WTC11 (cell line): Measurements from ENCODE around the gene MIER1.

Source experiments
- CTCF ChIP-seq: fragments of 200-600 bp; IDR thresholded peaks from 2 replicates; pipeline ENCODE4 v1.8.0; 2022; ENCODE audit warnings: antibody characterized with exemption
- NR2C2 ChIP-seq: sonication (generic); formaldehyde crosslinking; IDR thresholded peaks from 2 replicates; pipeline ENCODE4 v1.8.0; 2022; ENCODE audit warnings: mild to moderate bottlenecking, missing genetic modification reagents

GRCh38 chr1:66924756-66925557 lies at the start of gene MIER1, which contains the start of gene DNAI4:
- TF ChIP-seq CTCF (no peak), NR2C2 (CRISPR knock-in tag) (no peak)
